Endodermal cell (in vitro differentiated cells): Measurements from ENCODE around the gene TLE3. TPM values are rescaled to one million over a fixed set of nuclear protein-coding genes. Genes with fewer than 3 reads are reported as not detected.
A peak's percentile ranks its signal among the peaks of the same experiment; 100 is the strongest.

Experiments used
- DNase-seq: peaks from one replicate; pipeline ENCODE4 v3.0.0-alpha.2; 2017
- H3K27ac ChIP-seq: 2 replicates; pipeline ENCODE4 v1.5.1; 2013; ENCODE audit warnings: mild to moderate bottlenecking, low read depth, low read length, moderate library complexity
- H3K27me3 ChIP-seq: 2 replicates; pipeline ENCODE4 v1.6.1; 2013; ENCODE audit warnings: mild to moderate bottlenecking, low read length, moderate library complexity; ENCODE audit not compliant: insufficient read depth, control insufficient read depth, poor library complexity, severe bottlenecking
- H3K36me3 ChIP-seq: 2 replicates; pipeline ENCODE4 v1.7.0; 2013; ENCODE audit warnings: mild to moderate bottlenecking, low read length, moderate library complexity; ENCODE audit not compliant: control insufficient read depth, insufficient read depth
- H3K4me1 ChIP-seq: one replicate; pipeline ENCODE4 v1.7.0; 2013; ENCODE audit warnings: low read length; ENCODE audit not compliant: control insufficient read depth, insufficient read depth
- H3K4me3 ChIP-seq: 2 replicates; pipeline ENCODE4 v1.5.1; 2013; ENCODE audit warnings: mild to moderate bottlenecking, low read length, moderate library complexity
- H3K9ac ChIP-seq: 2 replicates; pipeline ENCODE4 v1.6.1; 2013; ENCODE audit warnings: mild to moderate bottlenecking, low read length, moderate library complexity; ENCODE audit not compliant: poor library complexity, severe bottlenecking; ENCODE audit errors: extremely low read depth
- H3K9me3 ChIP-seq: 2 replicates; pipeline ENCODE4 v1.6.1; 2013; ENCODE audit warnings: mild to moderate bottlenecking, low read length, moderate library complexity; ENCODE audit not compliant: control insufficient read depth
- H3K27ac Mint-ChIP-seq: 2 replicates; pipeline ENCODE4 v1.8.0; 2020; ENCODE audit warnings: mixed read lengths
- H3K27me3 Mint-ChIP-seq: 2 replicates; pipeline ENCODE4 v1.8.0; 2021; ENCODE audit warnings: mild to moderate bottlenecking, mixed read lengths; ENCODE audit not compliant: insufficient read depth
- H3K36me3 Mint-ChIP-seq: 2 replicates; pipeline ENCODE4 v1.8.0; 2020; ENCODE audit warnings: low read depth, mixed read lengths
- H3K4me1 Mint-ChIP-seq: 2 replicates; pipeline ENCODE4 v1.8.0; 2020; ENCODE audit warnings: mixed read lengths
- H3K4me3 Mint-ChIP-seq: 2 replicates; pipeline ENCODE4 v1.8.0; 2020; ENCODE audit warnings: mild to moderate bottlenecking, moderate library complexity, mixed read lengths
- H3K9me3 Mint-ChIP-seq: 2 replicates; pipeline ENCODE4 v1.8.0; 2020; ENCODE audit warnings: mild to moderate bottlenecking, mixed read lengths
- WGBS, 2 experiments: methylation state at CpG; one replicate each; pipeline versions ENCODE4 v1.1.5 to v1.1.7; 2013; ENCODE audit warnings: missing lambda C conversion rate in 2 of 2, mixed read lengths in 1 of 2; ENCODE audit not compliant: insufficient coverage in 1 of 2, insufficient read length in 1 of 2; 5-methylcytosine and 5-hydroxymethylcytosine counted together
- total RNA-seq, 2 donors: library from RNA; stranded (reverse); fragmentation: NEBNext Ultra II Directional in 1 of 2; extraction: Animal tissue kit (Norgen Biotek cat#: 25700) in 1 of 2; gene quantifications; 2 replicates in 1 of 2; 3 replicates in 1 of 2; pipeline ENCODE4 v1.2.1, GENCODE V29; 2021
- TF ChIP-seq, protein P1 (sequence below): fragments of 200-600 bp; sonication (generic); conservative IDR thresholded peaks from 2 replicates; pipeline ENCODE4 v1.5.0; 2021; ENCODE audit warnings: antibody characterized with exemption, mild to moderate bottlenecking

TLE3 gene
- total RNA-seq, 2 donors from 2014 or later, result 66.5 to 81.1 TPM

- H3K27me3 ChIP-seq, result no peaks in the 10 kb centered on the region
- H3K4me1 ChIP-seq, result peaks cover 32% of the 10 kb centered on the region
- H3K4me3 ChIP-seq, result no peak overlapping the region
- WGBS, 2 experiments, result 25% methylated on average over 1 of the region's 1 CpG; no CpG with 5 or more reads in 1 of the 2 experiments
- no peaks in the 10 kb centered on the region for H3K9me3 Mint-ChIP-seq
- DNase-seq, result peak; percentile 84
- peaks cover 81% of the 10 kb centered on the region for H3K4me1 Mint-ChIP-seq
- no peak overlapping the region for H3K9ac ChIP-seq
- peaks cover 93% of the 10 kb centered on the region for H3K36me3 ChIP-seq
- H3K4me3 Mint-ChIP-seq, result peak overlapping the region; percentile 31
- H3K27ac ChIP-seq, result no peak overlapping the region
- H3K9me3 ChIP-seq, result no peaks in the 10 kb centered on the region
- TF ChIP-seq, protein P1, sequence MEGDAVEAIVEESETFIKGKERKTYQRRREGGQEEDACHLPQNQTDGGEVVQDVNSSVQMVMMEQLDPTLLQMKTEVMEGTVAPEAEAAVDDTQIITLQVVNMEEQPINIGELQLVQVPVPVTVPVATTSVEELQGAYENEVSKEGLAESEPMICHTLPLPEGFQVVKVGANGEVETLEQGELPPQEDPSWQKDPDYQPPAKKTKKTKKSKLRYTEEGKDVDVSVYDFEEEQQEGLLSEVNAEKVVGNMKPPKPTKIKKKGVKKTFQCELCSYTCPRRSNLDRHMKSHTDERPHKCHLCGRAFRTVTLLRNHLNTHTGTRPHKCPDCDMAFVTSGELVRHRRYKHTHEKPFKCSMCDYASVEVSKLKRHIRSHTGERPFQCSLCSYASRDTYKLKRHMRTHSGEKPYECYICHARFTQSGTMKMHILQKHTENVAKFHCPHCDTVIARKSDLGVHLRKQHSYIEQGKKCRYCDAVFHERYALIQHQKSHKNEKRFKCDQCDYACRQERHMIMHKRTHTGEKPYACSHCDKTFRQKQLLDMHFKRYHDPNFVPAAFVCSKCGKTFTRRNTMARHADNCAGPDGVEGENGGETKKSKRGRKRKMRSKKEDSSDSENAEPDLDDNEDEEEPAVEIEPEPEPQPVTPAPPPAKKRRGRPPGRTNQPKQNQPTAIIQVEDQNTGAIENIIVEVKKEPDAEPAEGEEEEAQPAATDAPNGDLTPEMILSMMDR, result no peak
- peaks cover 63% of the 10 kb centered on the region for H3K36me3 Mint-ChIP-seq
- no peaks in the 10 kb centered on the region for H3K27me3 Mint-ChIP-seq
- H3K27ac Mint-ChIP-seq, result peak overlapping the region; percentile 87
These were observed 14.3 kb downstream of the TLE3 start for GRCh38 chr15:70083418-70083817.

GRCh38 chr15:70082281-70082900, 15.3 kb downstream of the TLE3 start:
- no peak overlapping the region for H3K27ac ChIP-seq
- no peaks in the 10 kb centered on the region for H3K27me3 Mint-ChIP-seq
- H3K9me3 Mint-ChIP-seq, result no peaks in the 10 kb centered on the region
- no peak overlapping the region for H3K4me3 ChIP-seq
- no peak overlapping the region for H3K27ac Mint-ChIP-seq
- DNase-seq, result no peak
- H3K36me3 Mint-ChIP-seq, result peaks cover 61% of the 10 kb centered on the region
- H3K4me1 Mint-ChIP-seq, result peaks cover 81% of the 10 kb centered on the region
- H3K9ac ChIP-seq, result no peak overlapping the region
- TF ChIP-seq, protein P1, result no peak
- H3K27me3 ChIP-seq, result no peaks in the 10 kb centered on the region
- 51 to 83% methylated on average over 7 to 9 of the region's 12 CpGs for WGBS, 2 experiments
- H3K36me3 ChIP-seq, result peaks cover 87% of the 10 kb centered on the region
- peak overlapping the region; percentile 31 for H3K4me3 Mint-ChIP-seq
- peaks cover 27% of the 10 kb centered on the region for H3K4me1 ChIP-seq
- no peaks in the 10 kb centered on the region for H3K9me3 ChIP-seq

DNA sequence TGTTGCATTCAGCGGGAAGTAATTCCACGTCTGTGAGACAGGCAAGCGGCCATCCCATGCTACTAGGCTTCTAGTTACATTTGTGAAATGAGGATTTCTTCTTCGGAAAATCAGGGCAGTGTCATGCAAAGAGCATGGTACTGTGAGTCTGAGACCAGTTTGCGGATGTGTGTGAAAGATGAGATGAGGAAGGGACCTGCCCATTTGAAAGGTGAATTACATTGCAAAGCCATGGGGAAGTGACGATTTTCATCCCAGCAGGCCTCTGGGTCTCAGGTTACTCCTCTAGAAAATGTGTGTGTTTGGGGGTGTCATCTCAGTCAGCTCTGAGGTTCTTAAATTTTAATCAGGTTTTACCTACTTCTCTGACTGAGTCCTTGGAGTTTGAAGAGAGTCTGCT, 16.1 kb downstream of the TLE3 start:
- Histone ChIP-seq H3K27me3 (no peaks in the 10 kb centered on the region), H3K27ac (no peak overlapping the region), H3K9ac (no peak overlapping the region), H3K9me3 (no peaks in the 10 kb centered on the region), H3K36me3 (peaks cover 87% of the 10 kb centered on the region), H3K4me3 (no peak overlapping the region), H3K4me1 (peaks cover 29% of the 10 kb centered on the region)
- WGBS, 2 experiments, result 51 to 77% methylated on average over 6 of the region's 6 CpGs
- no peak overlapping the region for H3K27ac Mint-ChIP-seq
- no peaks in the 10 kb centered on the region for H3K27me3 Mint-ChIP-seq
- H3K36me3 Mint-ChIP-seq, result peaks cover 56% of the 10 kb centered on the region
- TF ChIP-seq, protein P1, result no peak
- no peak for DNase-seq
- peaks cover 80% of the 10 kb centered on the region for H3K4me1 Mint-ChIP-seq
- no peak overlapping the region for H3K4me3 Mint-ChIP-seq
- H3K9me3 Mint-ChIP-seq, result no peaks in the 10 kb centered on the region
